ENCODE results near the gene LIPE.

Gene LIPE

DNA sequence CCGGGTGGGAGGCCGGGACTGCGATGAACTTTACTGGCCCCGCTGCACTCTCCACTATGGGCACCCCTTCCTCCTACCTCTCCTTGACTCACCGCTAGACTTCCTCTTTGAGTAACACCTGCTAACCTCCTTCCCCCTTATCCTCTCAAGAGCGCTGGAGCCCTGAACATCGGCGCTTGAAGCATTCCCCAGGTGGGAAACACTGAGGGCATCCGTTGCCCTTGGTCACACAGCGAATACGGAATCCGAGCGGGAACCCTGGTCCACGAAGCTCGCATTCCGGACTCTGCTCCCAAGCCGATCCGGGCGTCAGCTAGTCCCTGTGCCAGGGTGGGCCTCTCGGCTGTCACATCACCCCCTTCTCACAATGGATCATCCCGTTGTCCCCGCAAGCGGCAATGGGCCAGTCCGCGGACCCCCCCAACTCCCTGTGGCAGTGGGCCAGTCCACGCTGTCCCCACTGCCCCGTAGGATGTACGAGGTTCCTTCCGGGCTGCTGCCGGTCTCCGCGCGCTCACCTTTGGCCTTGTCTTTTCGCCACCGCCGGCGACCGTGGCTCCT is 4.2 kb downstream of the LIPE start:
- FAIRE-seq (no peak), DNase-seq (ENCODE audit: insufficient read length, low spot score) (no peak)
- TF ChIP-seq, protein P1, sequence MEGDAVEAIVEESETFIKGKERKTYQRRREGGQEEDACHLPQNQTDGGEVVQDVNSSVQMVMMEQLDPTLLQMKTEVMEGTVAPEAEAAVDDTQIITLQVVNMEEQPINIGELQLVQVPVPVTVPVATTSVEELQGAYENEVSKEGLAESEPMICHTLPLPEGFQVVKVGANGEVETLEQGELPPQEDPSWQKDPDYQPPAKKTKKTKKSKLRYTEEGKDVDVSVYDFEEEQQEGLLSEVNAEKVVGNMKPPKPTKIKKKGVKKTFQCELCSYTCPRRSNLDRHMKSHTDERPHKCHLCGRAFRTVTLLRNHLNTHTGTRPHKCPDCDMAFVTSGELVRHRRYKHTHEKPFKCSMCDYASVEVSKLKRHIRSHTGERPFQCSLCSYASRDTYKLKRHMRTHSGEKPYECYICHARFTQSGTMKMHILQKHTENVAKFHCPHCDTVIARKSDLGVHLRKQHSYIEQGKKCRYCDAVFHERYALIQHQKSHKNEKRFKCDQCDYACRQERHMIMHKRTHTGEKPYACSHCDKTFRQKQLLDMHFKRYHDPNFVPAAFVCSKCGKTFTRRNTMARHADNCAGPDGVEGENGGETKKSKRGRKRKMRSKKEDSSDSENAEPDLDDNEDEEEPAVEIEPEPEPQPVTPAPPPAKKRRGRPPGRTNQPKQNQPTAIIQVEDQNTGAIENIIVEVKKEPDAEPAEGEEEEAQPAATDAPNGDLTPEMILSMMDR (IDR thresholded peaks at IDR 0.05; ENCODE audit: insufficient read depth, missing control alignments), result no peak

GRCh38 chr19:42422092-42422900 is 4.9 kb downstream of the LIPE start:
- FAIRE-seq, result no peak
- TF ChIP-seq, protein P1 (IDR thresholded peaks at IDR 0.05; ENCODE audit: insufficient read depth, missing control alignments), result no peak
- DNase-seq (ENCODE audit: insufficient read length, low spot score), result no peak

- no peak for FAIRE-seq
- no peak for DNase-seq (ENCODE audit: insufficient read length, low spot score)
Measured at GRCh38 chr19:42421591-42422031, 5.6 kb downstream of the LIPE start.

DNA sequence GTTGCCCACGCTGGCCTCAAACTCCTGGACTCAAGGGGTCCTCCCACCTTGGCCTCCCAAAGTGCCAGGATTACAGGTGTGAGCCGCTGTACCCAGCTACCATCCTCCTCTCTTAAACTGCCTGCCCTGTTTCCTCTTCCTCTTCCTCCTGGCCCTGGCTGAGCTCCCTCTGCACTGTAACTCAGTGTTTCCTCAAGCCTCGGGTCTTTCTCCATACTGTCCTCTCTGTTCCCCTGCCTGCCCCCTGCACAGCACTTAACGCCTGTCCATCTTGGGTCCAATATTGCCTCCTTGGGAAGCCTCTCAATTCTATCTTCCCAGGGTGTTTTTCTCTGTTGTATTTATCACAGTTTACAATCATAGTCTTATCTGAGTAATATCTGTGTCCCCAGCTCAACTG is 6.1 kb downstream of the LIPE start:
- TF ChIP-seq, protein P1 (IDR thresholded peaks at IDR 0.05; ENCODE audit: insufficient read depth, missing control alignments), result no peak
- no peak for FAIRE-seq
- DNase-seq (ENCODE audit: insufficient read length, low spot score), result no peak

More at GRCh38 chr19:42421591-42422031, 5.6 kb downstream of the LIPE start:
- TF ChIP-seq, protein P1 (IDR thresholded peaks at IDR 0.05; ENCODE audit: insufficient read depth, missing control alignments), result no peak

DNA sequence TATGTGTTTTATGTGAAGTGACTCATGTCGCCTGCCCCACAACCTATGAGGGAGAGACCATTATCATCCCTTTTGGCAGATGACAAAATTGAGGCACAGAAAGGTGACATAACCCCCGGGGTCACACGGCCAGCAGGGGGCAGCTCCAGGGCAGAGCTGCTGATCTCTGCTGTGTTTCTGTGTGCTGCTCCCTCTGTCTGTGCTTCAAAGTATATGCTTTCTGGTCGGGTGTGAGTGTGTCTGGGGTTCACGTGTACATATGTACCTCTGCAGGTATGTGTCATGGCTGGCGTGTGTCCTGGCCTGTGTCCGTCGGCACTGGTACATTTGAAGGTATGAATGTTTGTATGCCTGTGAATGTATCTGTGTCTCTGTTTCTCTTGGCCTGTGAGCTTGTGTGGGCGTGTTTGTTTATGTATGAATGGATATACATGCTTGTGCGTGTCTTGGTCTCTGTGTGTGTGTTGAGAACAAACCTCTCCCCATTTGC is 7.1 kb downstream of the LIPE start:
- TF ChIP-seq, protein P1 (IDR thresholded peaks at IDR 0.05; ENCODE audit: insufficient read depth, missing control alignments), result peak; percentile 47
- DNase-seq (ENCODE audit: insufficient read length, low spot score) (no peak), FAIRE-seq (no peak)

DNA sequence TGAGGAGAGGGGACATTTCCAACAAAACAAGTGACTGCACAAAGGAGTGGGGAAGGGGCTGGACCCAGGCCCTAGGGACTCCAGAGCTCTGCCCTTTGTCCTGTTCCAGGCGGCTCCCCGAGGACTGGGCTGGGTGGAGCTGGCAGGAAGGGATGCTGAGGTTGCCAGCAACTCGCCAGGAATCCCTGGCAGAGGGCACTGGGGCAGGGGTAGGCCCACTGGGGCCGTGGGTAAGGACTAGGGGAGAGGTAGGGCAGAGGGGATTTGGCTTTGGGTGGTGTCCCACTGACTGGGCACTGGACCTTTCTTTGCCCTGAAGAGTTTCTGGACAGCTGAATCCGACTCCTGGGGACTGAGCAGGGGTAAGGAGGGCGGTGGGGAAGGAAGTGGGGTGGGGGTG is 7.9 kb downstream of the LIPE start:
- DNase-seq (ENCODE audit: insufficient read length, low spot score) (no peak), FAIRE-seq (no peak)
- TF ChIP-seq, protein P1 (IDR thresholded peaks at IDR 0.05; ENCODE audit: insufficient read depth, missing control alignments), result no peak

DNA sequence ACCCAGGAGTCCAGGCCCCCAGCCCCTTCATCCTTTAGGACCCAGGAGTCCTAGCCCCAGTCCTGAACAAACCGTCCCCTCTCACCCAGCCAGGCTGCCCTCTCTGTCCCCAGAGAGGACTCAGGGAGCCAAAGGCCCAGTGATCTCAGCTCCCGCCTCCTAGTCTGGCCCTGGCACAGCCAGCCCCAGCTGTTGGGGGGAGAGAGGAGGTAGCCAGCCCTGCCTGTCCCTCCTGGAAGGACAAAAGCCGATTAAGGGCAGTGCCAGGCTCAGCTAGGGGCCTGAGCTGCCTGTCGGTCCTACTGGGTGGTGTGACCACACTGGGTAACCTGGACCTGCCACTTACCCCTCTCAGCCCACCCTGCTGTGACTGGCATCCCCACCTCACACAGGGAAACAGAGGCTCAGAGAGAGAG is 14.5 kb downstream of the LIPE start:
- TF ChIP-seq, protein P1 (IDR thresholded peaks at IDR 0.05; ENCODE audit: insufficient read depth, missing control alignments), result no peak
- DNase-seq (ENCODE audit: insufficient read length, low spot score) (no peak), FAIRE-seq (no peak)

All from D721Med (cell line).